ENCODE results near the gene MUL1. TPM values are rescaled to one million over a fixed set of nuclear protein-coding genes. Genes with fewer than 3 reads are reported as not detected.

The MUL1 gene, protein sequence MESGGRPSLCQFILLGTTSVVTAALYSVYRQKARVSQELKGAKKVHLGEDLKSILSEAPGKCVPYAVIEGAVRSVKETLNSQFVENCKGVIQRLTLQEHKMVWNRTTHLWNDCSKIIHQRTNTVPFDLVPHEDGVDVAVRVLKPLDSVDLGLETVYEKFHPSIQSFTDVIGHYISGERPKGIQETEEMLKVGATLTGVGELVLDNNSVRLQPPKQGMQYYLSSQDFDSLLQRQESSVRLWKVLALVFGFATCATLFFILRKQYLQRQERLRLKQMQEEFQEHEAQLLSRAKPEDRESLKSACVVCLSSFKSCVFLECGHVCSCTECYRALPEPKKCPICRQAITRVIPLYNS
- total RNA-seq (2014; rRNA removed), result 54.0 and 54.1 TPM in 2 replicates
- polyA plus RNA-seq (2012), result 29.4 TPM

GRCh38 chr1:20507564-20508410, at the start of gene MUL1:
MUL1 (minus strand) TSS chr1:20508151; CDS start chr1:20508024, 127 bp downstream.
- DNase-seq (ENCODE audit: low read depth), result peak; percentile 88

DNA sequence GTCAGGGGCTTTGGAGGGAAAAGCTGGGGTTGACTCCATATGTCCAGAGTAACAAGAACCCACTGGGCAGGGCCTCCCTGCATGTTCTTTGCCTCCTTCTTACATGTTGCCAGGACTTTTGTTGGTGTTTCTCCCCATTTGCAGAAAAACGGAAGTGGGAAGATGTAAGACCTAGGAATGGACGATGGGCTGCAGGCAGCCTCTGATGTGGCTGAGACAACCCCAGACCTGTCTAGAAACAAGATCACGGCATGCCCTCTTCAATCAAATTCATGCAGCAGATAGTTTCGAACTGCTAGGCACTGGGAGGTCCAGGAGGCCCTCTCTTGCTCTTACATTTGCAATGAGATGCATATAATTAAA, 47.8 kb upstream of the MUL1 start:
- DNase-seq (ENCODE audit: low read depth), result no peak

GRCh38 chr1:20555025-20555757, 47.2 kb upstream of the MUL1 start:
- no peak for DNase-seq (ENCODE audit: low read depth)

- no peak for DNase-seq (ENCODE audit: low read depth)
Observed at GRCh38 chr1:20552728-20553445, 44.9 kb upstream of the MUL1 start.

DNA sequence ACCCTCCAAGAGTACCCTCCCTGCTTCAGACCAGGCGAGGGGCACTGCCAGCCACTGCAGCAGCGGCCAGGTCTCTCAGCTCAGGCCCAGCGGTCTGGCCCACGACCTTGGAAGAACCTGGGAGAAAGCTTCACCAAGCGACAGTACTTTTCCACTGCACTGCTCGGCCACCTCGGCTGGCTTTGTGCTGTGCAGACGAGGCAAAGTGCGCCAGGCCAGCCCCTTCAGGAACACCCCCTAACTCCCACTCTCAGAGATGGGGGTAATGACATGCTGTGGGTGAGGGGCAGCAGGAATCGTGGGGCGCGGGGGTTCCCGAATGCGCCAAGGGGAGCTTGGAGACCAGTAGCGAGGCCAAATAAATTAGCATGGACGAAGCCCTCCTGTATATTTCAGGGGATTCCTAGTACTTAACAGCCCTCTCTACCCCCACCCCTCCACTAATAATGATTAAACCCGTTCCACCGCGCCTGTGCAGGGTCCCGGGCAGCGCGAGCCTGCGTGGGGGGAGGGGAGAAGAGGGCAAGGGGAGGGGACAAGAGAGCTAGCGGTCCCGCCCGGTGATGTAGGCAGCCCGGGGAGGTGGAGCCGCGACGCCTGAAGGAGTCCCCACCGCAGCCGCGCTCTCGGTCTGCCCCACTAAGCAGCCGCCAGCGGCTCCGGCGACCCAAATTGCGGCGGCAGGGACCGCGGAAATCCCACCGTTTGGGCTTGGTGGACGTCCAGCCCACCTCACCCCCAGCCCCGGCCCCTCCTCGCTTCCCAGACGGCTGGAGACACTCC, 44.2 kb upstream of the MUL1 start, which contains the start of gene FAM43B:
Gene FAM43B, plus strand, starts transcription at position 629 of the 783 bp plus-strand sequence. CDS start 401 bp downstream, outside the sequence.
- no peak for DNase-seq (ENCODE audit: low read depth)

DNA sequence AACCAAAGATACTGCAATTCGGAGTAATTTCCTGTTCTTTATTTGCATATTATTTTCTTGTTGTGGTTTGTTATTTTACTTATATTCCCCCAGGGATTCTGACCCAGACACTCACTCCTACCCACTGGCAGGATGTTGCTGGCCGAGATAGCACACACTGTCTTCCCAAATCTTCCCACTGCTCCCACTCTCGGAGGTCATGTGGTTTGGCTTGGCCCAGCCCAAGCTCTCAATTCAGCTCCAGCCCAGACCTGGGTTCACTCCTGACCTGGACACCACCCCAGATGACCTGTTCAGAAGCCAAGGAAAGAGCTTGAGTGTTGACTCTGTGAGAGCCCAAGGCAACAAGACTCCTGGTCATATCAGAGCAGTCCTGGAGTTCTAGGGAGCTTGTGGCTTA, 43.2 kb upstream of the MUL1 start:
- no peak for DNase-seq (ENCODE audit: low read depth)

- DNase-seq (ENCODE audit: low read depth), result no peak
Observed at GRCh38 chr1:20546637-20547036, 38.7 kb upstream of the MUL1 start.

DNA sequence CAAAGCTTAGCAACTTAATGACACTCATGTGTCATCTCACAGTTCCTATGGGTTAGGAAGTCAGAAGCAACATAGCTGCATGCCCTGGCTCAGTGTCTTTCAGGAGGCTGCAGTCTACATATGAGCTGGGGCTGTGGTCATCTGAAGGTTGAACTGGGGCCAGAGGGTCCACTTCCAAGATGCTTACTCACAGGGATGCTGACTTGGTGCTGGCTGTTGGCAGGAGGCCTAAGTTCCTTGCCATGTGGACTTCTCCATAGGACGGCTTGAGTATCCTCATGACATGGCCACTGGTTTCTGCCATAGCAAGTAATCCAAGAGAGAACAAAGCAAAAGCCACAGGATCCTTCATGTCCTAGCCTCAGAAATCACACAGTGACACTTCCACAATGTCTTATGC, 32.3 kb upstream of the MUL1 start:
- DNase-seq (ENCODE audit: low read depth), result no peak

GRCh38 chr1:20538760-20539551, 31.0 kb upstream of the MUL1 start:
- DNase-seq (ENCODE audit: low read depth), result no peak

DNA sequence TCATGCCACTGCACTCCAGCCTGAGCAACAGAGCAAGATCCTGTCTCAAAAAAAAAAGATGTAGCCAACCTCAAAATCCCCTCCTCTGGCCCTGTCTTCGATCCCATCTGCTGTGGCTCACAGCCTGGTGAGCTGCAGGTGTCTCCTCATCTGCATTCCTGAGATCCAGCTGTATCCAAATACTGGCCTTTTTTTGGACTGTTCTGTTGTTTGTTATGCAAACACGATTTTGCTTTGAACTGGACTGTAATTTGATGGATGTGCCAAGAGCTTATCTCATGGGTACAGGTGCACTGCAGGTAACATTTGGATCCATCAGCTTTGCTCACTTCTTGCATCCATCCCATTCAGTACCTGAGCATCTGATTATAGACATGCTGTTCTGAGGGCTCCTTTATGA, 30.3 kb upstream of the MUL1 start:
- no peak for DNase-seq (ENCODE audit: low read depth)

- no peak for DNase-seq (ENCODE audit: low read depth)
Observed at GRCh38 chr1:20534659-20535417, 26.9 kb upstream of the MUL1 start.

DNA sequence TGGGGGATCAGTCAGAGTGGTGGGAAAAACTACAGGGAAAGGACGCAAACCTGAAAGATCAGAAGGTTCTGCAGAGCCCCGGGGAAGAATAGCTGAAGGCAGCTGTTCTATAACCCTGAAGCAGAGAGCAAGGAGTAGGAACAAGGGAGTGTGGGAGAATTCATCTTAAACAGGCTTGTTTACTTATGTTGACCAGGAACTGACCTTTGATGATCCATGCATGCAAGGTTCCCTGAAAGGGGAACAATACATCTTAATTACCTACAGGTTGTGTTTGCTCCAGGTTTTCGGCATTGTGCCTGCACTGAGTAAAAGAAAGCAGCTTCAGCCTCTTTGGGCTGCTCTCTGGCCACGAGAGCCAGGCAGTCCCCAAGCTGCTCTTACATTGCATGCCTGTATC, 25.7 kb upstream of the MUL1 start:
- DNase-seq (ENCODE audit: low read depth), result no peak

- no peak for DNase-seq (ENCODE audit: low read depth)
Observed at GRCh38 chr1:20530901-20531300, 22.9 kb upstream of the MUL1 start.

DNA sequence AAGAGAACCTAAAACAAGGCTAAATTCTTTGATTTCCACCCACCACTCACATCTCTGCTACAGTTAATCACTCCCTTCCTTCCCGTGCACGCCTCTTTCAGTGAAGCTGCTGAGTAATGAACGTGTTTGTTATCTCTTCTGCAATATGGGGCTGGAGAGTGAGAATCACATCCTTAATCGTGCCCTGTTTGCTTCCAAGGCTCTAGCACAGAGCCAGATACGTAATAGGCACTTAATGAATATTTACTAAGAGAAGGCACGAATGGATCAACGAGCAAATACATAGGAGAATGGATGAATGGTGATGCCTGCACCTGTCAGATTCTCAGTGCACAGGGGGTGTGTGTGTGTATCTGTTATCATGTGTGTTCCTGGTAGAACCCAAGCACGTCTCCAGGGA, 22.4 kb upstream of the MUL1 start:
- no peak for DNase-seq (ENCODE audit: low read depth)

DNA sequence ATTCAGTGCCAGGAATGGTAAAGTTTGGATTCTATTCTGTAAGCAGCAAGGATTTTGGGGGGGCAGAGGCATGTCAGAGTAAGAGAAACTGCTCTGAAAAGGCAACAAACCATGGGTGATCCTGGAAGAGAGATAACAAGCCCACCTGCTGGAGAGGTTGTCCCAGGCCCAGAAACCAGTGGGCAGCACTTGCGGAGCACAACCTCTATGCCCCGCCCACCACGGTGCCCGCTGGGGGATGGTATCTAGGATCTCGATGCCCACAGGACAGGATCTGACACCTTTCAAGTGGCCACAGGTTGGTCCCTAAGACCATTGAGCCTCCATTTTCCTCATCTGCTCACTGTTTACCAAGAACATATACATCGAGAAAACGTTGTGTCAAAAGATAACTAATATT, 20.3 kb upstream of the MUL1 start:
- no peak for DNase-seq (ENCODE audit: low read depth)

- no peak for DNase-seq (ENCODE audit: low read depth)
Observed at GRCh38 chr1:20526267-20526666, 18.3 kb upstream of the MUL1 start.

- peak; percentile 74 for DNase-seq (ENCODE audit: low read depth)
Observed at GRCh38 chr1:20521960-20522861, 14.3 kb upstream of the MUL1 start.

Data from LHCN-M2 (cell line).